Spleen (tissue), 11 donors: ENCODE results near the gene RHOJ. TPM values are rescaled to one million over a fixed set of nuclear protein-coding genes. Genes with fewer than 3 reads are reported as not detected.

ENCODE experiments used
- DNase-seq: peaks from one replicate; pipeline ENCODE4 v3.0.0-alpha.2; 2020
- H3K27ac ChIP-seq, 8 donors: fragments of 200-600 bp; sonication (generic) in 7 of 8; 1 replicate in 4 of 8; 2 replicates in 4 of 8; pipeline versions ENCODE4 v1.5.0 to v1.8.0; 2016 to 2021; ENCODE audit warnings: inconsistent platforms in 4 of 8, mild to moderate bottlenecking in 4 of 8, moderate library complexity in 1 of 8
- H3K27me3 ChIP-seq, 7 donors: fragments of 200-600 bp; sonication (generic) in 6 of 7; replicated peaks in 1 of 7; 1 replicate in 4 of 7; 2 replicates in 3 of 7; pipeline versions ENCODE4 v1.5.0 to v1.8.0; 2016 to 2021; ENCODE audit warnings: inconsistent platforms in 3 of 7, mild to moderate bottlenecking in 1 of 7
- H3K36me3 ChIP-seq, 6 donors: fragments of 200-600 bp; sonication (generic) in 5 of 6; 1 replicate in 4 of 6; 2 replicates in 2 of 6; pipeline versions ENCODE4 v1.5.0 to v1.8.0; 2016 to 2021; ENCODE audit warnings: inconsistent platforms in 2 of 6
- H3K4me1 ChIP-seq, 6 donors: fragments of 200-600 bp; sonication (generic) in 5 of 6; 1 replicate in 3 of 6; 2 replicates in 3 of 6; pipeline versions ENCODE4 v1.5.0 to v1.8.0; 2016 to 2021; ENCODE audit warnings: inconsistent platforms in 3 of 6
- H3K4me3 ChIP-seq, 8 donors: fragments of 200-600 bp; sonication (generic) in 7 of 8; 1 replicate in 4 of 8; 2 replicates in 4 of 8; pipeline versions ENCODE4 v1.5.0 to v1.8.0; 2016 to 2021; ENCODE audit warnings: inconsistent platforms in 4 of 8, mild to moderate bottlenecking in 4 of 8, moderate library complexity in 2 of 8
- H3K9me3 ChIP-seq, 8 donors: fragments of 200-600 bp; sonication (generic) in 7 of 8; 1 replicate in 4 of 8; 2 replicates in 4 of 8; pipeline versions ENCODE4 v1.5.0 to v1.8.0; 2016 to 2021; ENCODE audit warnings: inconsistent platforms in 4 of 8
- CTCF ChIP-seq, 11 experiments: fragments of 200-600 bp in 7 of 11; fragments of 450-650 bp in 4 of 11; sonication (generic) in 4 of 11; IDR thresholded peaks in 8 of 11; conservative IDR thresholded peaks in 3 of 11; 1 replicate in 7 of 11; 2 replicates in 4 of 11; pipeline versions ENCODE4 v1.4.0 to v1.8.0; 2016 to 2021; ENCODE audit warnings: antibody characterized with exemption in 11 of 11, inconsistent platforms in 4 of 11, mild to moderate bottlenecking in 1 of 11
- POLR2A ChIP-seq, 3 donors: fragments of 450-650 bp; IDR thresholded peaks; one replicate each; pipeline ENCODE4 v1.5.1; 2017; ENCODE audit warnings: antibody characterized with exemption in 3 of 3, mild to moderate bottlenecking in 1 of 3
- POLR2AphosphoS5 ChIP-seq, 3 donors: sonication (generic); formaldehyde crosslinking; IDR thresholded peaks; one replicate each; pipeline ENCODE4 v1.5.1; 2017; ENCODE audit warnings: antibody characterized with exemption in 3 of 3
- WGBS, 5 donors: extraction: QIAGEN DNeasy Blood & Tissue Kit in 3 of 5; methylation state at CpG; one replicate each; pipeline versions ENCODE4 v1.1.5 to v1.1.7; 2013 to 2018; 5-methylcytosine and 5-hydroxymethylcytosine counted together
- intact Hi-C: fragments of 100-400 bp; cut with DNase I; formaldehyde crosslinking; loops from one replicate; pipeline ENCODE4 v1.15.0; 2023; ENCODE audit warnings: low total_unique reads
- polyA plus RNA-seq, 3 donors: library from polyadenylated mRNA; stranded (reverse); fragments of 200-250 nt; gene quantifications; one replicate each; pipeline ENCODE4 v1.2.1, GENCODE V29; 2013
- total RNA-seq, 7 donors: library from RNA; depleted of rRNA in 3 of 7; stranded (reverse); fragments of >200 nt in 3 of 7; fragmentation: NEBNext Ultra II Directional in 4 of 7; extraction: Animal tissue kit (Norgen Biotek cat#: 25700) in 4 of 7; gene quantifications; one replicate each; pipeline versions ENCODE4 v1.1.0 to v1.2.1, GENCODE V29; 2016 to 2021
- donor health status: healthy with polysubstance abuse.
- donor health status: DM: no; HTN: no; CAD: no; lungs with moderate emphysema.
- donor health status: DM: no; HTN: no; CAD: no.
- donor health status: Bipolar disorder and iron deficiency.
- donor health status: healthy.
- donor health status: DM: no; HTN: no; CAD: no.
- donor health status: DM: yes; HTN: yes; CAD: no.

RHOJ gene
- total and polyA plus RNA-seq, 10 donors = 5.5 to 26.3 (median 14.9) TPM

DNA sequence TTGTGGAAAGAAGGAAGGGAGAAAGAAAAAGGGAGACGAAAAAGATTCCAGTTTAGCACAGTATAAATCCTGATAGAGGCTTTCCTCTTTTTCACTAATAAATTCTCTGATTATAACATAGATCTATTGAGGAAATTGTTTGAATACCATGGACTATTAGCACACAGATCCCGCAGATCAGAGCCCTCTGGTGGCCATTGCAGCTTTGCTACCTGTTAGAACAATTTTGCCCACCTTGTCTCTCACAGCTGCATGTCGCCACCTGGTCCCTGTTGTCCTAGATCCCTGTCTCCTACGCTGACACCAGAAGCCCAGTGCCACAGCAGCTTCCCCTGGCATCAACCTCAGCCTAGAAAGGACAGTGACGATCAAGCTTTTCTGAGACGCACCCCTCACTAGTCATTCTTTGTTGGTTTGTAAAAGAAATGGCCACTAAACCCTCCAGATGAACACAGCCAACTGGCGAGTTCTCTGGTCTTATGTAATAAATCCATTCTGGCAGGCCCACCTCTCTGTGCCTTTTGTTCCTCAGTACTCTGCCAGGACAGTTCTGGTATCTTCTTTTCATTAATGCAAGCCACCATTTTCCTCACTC is 104.6 kb downstream of the RHOJ start:
- peaks cover 0 to 4% (median 0%) of the 10 kb centered on the region in 7 donors for H3K27me3 ChIP-seq
- no peak for DNase-seq
- H3K9me3 ChIP-seq = no peaks in the 10 kb centered on the region
- no peaks in the 10 kb centered on the region for H3K4me1 ChIP-seq
- intact Hi-C loops = no loop called here
- no peak overlapping the region for H3K4me3 ChIP-seq
- H3K27ac ChIP-seq = no peak overlapping the region
- no peaks in the 10 kb centered on the region for H3K36me3 ChIP-seq
- WGBS, 5 donors = 57 to 65% (median 62%) methylated on average over 7 of the region's 7 CpGs
- TF ChIP-seq CTCF (IDR thresholded peaks at IDR 0.05 in 8 of 11, conservative IDR thresholded peaks at IDR 0.05 in 3 of 11) (peak in 5 of 11 experiments; percentile 23 to 33 (median 30)), POLR2AphosphoS5 (IDR thresholded peaks at IDR 0.05) (no peak), POLR2A (IDR thresholded peaks at IDR 0.05) (no peak)

DNA sequence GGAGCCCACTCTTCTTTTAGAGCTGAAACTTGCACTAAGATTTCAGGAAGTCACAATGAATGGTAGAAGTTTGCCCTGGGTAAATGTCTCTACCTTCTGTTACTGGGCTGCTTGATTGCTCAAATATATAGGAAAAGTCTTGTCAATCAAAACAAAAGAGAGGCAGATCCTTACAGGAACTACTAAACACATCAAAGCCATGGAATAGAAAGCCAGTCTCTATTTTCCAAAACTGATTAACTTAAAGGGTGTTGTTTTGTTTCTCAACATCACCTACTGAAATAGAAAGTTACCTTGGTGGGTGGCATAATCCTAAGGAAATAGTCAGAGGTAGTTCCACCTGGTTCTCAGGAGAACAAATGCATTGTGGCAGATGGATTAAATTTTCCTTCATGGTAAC is 114.6 kb downstream of the RHOJ start, which contains the start of gene GPHB5:
Gene GPHB5 (minus strand): TSS at position 101 of the 400 bp plus-strand sequence. CDS start 1,086 bp downstream, outside the sequence.
- intact Hi-C loops = no loop called here
- Histone ChIP-seq H3K4me3 (no peak within 1 kb of the TSS), H3K27me3 (peaks cover 0 to 10% (median 0%) of the 10 kb centered on the region in 7 donors), H3K4me1 (no peaks in the 10 kb centered on the region), H3K9me3 (no peaks in the 10 kb centered on the region), H3K36me3 (no peaks in the 10 kb centered on the region), H3K27ac (no peak within 1 kb of the TSS)
- no peak for TF ChIP-seq POLR2AphosphoS5 (IDR thresholded peaks at IDR 0.05)
- TF ChIP-seq CTCF (IDR thresholded peaks at IDR 0.05 in 8 of 11, conservative IDR thresholded peaks at IDR 0.05 in 3 of 11) = no peak
- TF ChIP-seq POLR2A (IDR thresholded peaks at IDR 0.05) = no peak
- no peak for DNase-seq

DNA sequence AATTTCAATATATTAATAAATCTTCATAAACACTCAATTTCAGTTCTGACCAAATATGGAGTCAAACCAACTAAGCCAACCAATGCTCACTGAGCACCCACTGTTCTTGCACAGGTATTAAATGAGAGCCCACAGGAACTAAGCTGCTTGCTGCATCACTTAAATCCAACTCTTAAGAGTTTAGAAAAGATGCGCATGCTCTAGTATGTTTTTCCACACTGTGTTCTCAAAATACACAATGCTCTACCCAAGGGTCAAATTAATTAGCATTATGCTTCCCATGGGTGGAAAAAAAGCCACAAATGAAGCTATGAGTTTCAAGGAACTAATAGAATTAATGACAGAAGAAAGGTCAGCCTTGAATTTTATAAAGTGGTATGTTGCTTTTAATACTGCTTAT is 118.2 kb downstream of the RHOJ start:
- H3K4me3 ChIP-seq = no peak overlapping the region
- no peaks in the 10 kb centered on the region for H3K9me3 ChIP-seq
- no peaks in the 10 kb centered on the region for H3K27me3 ChIP-seq
- TF ChIP-seq POLR2AphosphoS5 (IDR thresholded peaks at IDR 0.05) = no peak
- TF ChIP-seq POLR2A (IDR thresholded peaks at IDR 0.05) = no peak
- TF ChIP-seq CTCF (IDR thresholded peaks at IDR 0.05 in 8 of 11, conservative IDR thresholded peaks at IDR 0.05 in 3 of 11) = no peak
- no peaks in the 10 kb centered on the region for H3K36me3 ChIP-seq
- intact Hi-C loops = no loop called here
- WGBS, 5 donors = 79 to 94% (median 91%) methylated on average over 1 of the region's 1 CpG
- no peak for DNase-seq
- no peak overlapping the region for H3K27ac ChIP-seq
- no peaks in the 10 kb centered on the region for H3K4me1 ChIP-seq

- H3K4me3 ChIP-seq = no peak overlapping the region
- H3K27me3 ChIP-seq = no peaks in the 10 kb centered on the region
- WGBS, 5 donors = 59 to 74% (median 70%) methylated on average over 9 of the region's 9 CpGs
- TF ChIP-seq POLR2A (IDR thresholded peaks at IDR 0.05) (no peak), POLR2AphosphoS5 (IDR thresholded peaks at IDR 0.05) (no peak), CTCF (IDR thresholded peaks at IDR 0.05 in 8 of 11, conservative IDR thresholded peaks at IDR 0.05 in 3 of 11) (no peak)
- no peaks in the 10 kb centered on the region for H3K36me3 ChIP-seq
- H3K9me3 ChIP-seq = no peaks in the 10 kb centered on the region
- no peak for DNase-seq
- no peaks in the 10 kb centered on the region for H3K4me1 ChIP-seq
- H3K27ac ChIP-seq = peak overlapping the region in 1 of 8 donors; percentile 1
- intact Hi-C loops = no loop called here
Measured at GRCh38 chr14:63322897-63323573, 118.8 kb downstream of the RHOJ start.
